B cell (primary cell): ENCODE data around the gene COG7. TPM values are rescaled to one million over a fixed set of nuclear protein-coding genes. Genes with fewer than 3 reads are reported as not detected.

Source experiments
- ATAC-seq: fragments of 200-7000 bp; cut with Tn5 transposase; one replicate; pipeline ENCODE4 v1.10.0; 2021; ENCODE audit warnings: low read depth, mild to moderate bottlenecking, moderate number of reproducible peaks, moderate library complexity
- CTCF ChIA-PET: fragments of 350-600 bp; sonication (Branson Sonifier 250); formaldehyde crosslinking; loops from one replicate; lab custom pipeline; 2021; ENCODE audit warnings: antibody characterized with exemption, inconsistent platforms; lab: Charles Lee
- POLR2A ChIA-PET: fragments of 350-600 bp; sonication (Branson Sonifier 250); formaldehyde crosslinking; loops from one replicate; lab custom pipeline; 2021; ENCODE audit warnings: antibody characterized with exemption; lab: Charles Lee
- DNase-seq: peaks from one replicate; pipeline ENCODE4 v3.0.0; 2013
- H2AFZ ChIP-seq: 2 replicates; pipeline ENCODE4 v1.6.1; 2012; ENCODE audit warnings: mild to moderate bottlenecking, low read depth, low read length; ENCODE audit not compliant: insufficient read depth, poor library complexity, severe bottlenecking
- H3K27ac ChIP-seq, 2 donors: 1 replicate in 1 of 2; 2 replicates in 1 of 2; pipeline ENCODE4 v1.5.1; 2012 to 2013; ENCODE audit warnings: low read length in 2 of 2, mild to moderate bottlenecking in 2 of 2, moderate library complexity in 1 of 2
- H3K27me3 ChIP-seq, 4 experiments: fragments of 200-600 bp in 1 of 4; sonication (generic) in 1 of 4; replicated peaks in 1 of 4; 1 replicate in 2 of 4; 2 replicates in 2 of 4; pipeline versions ENCODE4 v1.6.1 to v1.7.0; 2013 to 2016; ENCODE audit warnings: low read length in 3 of 4, mild to moderate bottlenecking in 2 of 4, mixed read lengths in 1 of 4, moderate library complexity in 1 of 4; ENCODE audit not compliant: insufficient read depth in 4 of 4, control insufficient read depth in 3 of 4; ENCODE audit errors: control extremely low read depth in 1 of 4
- H3K36me3 ChIP-seq, 2 experiments: replicated peaks in 1 of 2; 1 replicate in 1 of 2; 2 replicates in 1 of 2; pipeline versions ENCODE4 v1.6.1 to v1.7.1; 2013; ENCODE audit warnings: low read length in 1 of 2; ENCODE audit not compliant: insufficient read depth in 2 of 2, control insufficient read depth in 1 of 2; ENCODE audit errors: control extremely low read depth in 1 of 2, extremely low read depth in 1 of 2
- H3K4me1 ChIP-seq, 2 donors: fragments of 200-600 bp in 1 of 2; sonication (generic) in 1 of 2; 1 replicate in 1 of 2; 2 replicates in 1 of 2; pipeline versions ENCODE4 v1.5.1 to v1.6.1; 2013 to 2017; ENCODE audit warnings: low read length in 2 of 2; ENCODE audit not compliant: control insufficient read depth in 2 of 2, insufficient read depth in 2 of 2
- H3K4me2 ChIP-seq: replicated peaks from 2 replicates; pipeline ENCODE3; 2012; ENCODE audit warnings: mild to moderate bottlenecking, low read depth, low read length; ENCODE audit not compliant: poor library complexity, severe bottlenecking
- H3K4me3 ChIP-seq, 5 experiments: fragments of 200-600 bp in 1 of 5; sonication (generic) in 1 of 5; 1 replicate in 3 of 5; 2 replicates in 2 of 5; pipeline versions ENCODE4 v1.5.1 to v1.7.0; 2011 to 2016; ENCODE audit warnings: low read length in 4 of 5, mild to moderate bottlenecking in 4 of 5, low read depth in 2 of 5, control low read depth in 1 of 5, moderate library complexity in 1 of 5; ENCODE audit not compliant: insufficient read depth in 1 of 5; ENCODE audit errors: control extremely low read depth in 1 of 5, extremely low read depth in 1 of 5
- H3K79me2 ChIP-seq: fragments of 200-600 bp; sonication (generic); one replicate; pipeline ENCODE4 v1.6.0; 2016; ENCODE audit warnings: low read length; ENCODE audit not compliant: control insufficient read depth, insufficient read depth
- H3K9ac ChIP-seq: fragments of 200-600 bp; sonication (generic); 2 replicates; pipeline ENCODE4 v1.6.1; 2017; ENCODE audit warnings: mild to moderate bottlenecking, low read length, moderate library complexity
- H3K9me3 ChIP-seq, 3 donors: one replicate each; pipeline versions ENCODE4 v1.6.1 to v1.7.1; 2013; ENCODE audit warnings: low read length in 2 of 3; ENCODE audit not compliant: control insufficient read depth in 2 of 3, insufficient read depth in 1 of 3; ENCODE audit errors: control extremely low read depth in 1 of 3
- H4K20me1 ChIP-seq: 2 replicates; pipeline ENCODE4 v1.6.0; 2012; ENCODE audit warnings: mild to moderate bottlenecking, low read length; ENCODE audit not compliant: insufficient read depth, control insufficient read depth, poor library complexity, severe bottlenecking
- H3K27ac Mint-ChIP-seq: one replicate; pipeline ENCODE4 v1.8.0; 2021; ENCODE audit warnings: mixed read lengths
- H3K27me3 Mint-ChIP-seq: one replicate; pipeline ENCODE4 v1.8.0; 2021; ENCODE audit warnings: mixed read lengths
- H3K4me1 Mint-ChIP-seq: one replicate; pipeline ENCODE4 v1.8.0; 2021; ENCODE audit warnings: mixed read lengths
- H3K4me3 Mint-ChIP-seq: one replicate; pipeline ENCODE4 v1.8.0; 2021; ENCODE audit warnings: mixed read lengths
- H3K9me3 Mint-ChIP-seq: one replicate; pipeline ENCODE4 v1.8.0; 2022; ENCODE audit warnings: mixed read lengths; ENCODE audit not compliant: insufficient read depth
- EZH2 ChIP-seq: IDR thresholded peaks from 2 replicates; pipeline ENCODE4 v1.6.1; 2012; ENCODE audit warnings: borderline replicate concordance, low read depth, mild to moderate bottlenecking, moderate library complexity, low read length; ENCODE audit not compliant: insufficient read depth, poor library complexity, severe bottlenecking
- WGBS: methylation state at CpG from one replicate; pipeline ENCODE4 v1.1.5; 2013; ENCODE audit warnings: missing lambda C conversion rate; ENCODE audit not compliant: insufficient coverage; 5-methylcytosine and 5-hydroxymethylcytosine counted together
- intact Hi-C: fragments of 100-400 bp; cut with micrococcal nuclease; formaldehyde crosslinking; loops from one replicate; pipeline ENCODE4 v1.10.0; 2022
- polyA plus RNA-seq: library from polyadenylated mRNA; depleted of rRNA; stranded (reverse); fragments of >200 nt; gene quantifications from 2 replicates; pipeline ENCODE4 v1.2.3, GENCODE V29; 2012
- total RNA-seq, 2 donors: library from RNA; stranded (reverse); fragments of 120-200 nt in 1 of 2; gene quantifications; 1 replicate in 1 of 2; 2 replicates in 1 of 2; pipeline versions ENCODE4 v1.2.3 to v1.2.4, GENCODE V29; 2013 to 2022
- TF ChIP-seq, protein P1 (sequence below): fragments of 200-600 bp; IDR thresholded peaks from one replicate; pipeline ENCODE4 v1.8.0; 2022; ENCODE audit warnings: antibody characterized with exemption, mild to moderate bottlenecking

COG7 gene
- total and polyA plus RNA-seq, 2 donors (not counting 1 experiment from before 2014, with no cell fraction given) = 21.3 to 37.8 TPM

DNA sequence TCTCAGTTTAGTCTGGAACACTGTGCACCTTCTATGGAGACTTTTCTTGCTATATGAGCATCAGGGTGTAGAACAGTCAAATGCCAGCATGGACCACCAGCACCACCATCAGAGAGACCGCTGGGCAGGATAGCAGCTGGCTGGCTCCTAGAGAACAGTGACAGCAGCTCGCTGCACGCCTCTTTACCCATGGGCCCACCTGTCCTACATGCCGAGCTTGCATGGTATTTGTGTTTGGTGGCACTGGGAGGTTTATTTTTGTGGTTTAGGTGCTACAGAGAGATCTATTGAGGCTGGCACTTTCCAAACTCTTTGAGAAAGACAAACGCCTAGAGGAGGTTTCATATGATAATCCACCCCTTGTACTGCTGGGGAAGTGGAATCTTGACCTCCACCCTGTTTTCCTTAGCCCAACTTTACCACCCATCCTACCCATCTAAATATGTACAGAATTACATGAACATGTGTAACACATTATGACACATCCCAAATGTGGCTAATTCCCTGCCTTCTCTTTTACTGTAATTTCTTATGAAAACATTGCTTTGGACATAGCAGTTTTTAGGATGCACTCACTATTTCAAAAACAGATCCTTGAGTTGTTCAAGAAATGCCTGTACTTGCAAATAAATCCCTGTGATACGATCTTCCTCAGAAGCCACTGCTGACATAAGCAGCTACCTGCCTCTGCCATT is 46.3 kb downstream of the COG7 start:
- H3K9me3 ChIP-seq = no peaks in the 10 kb centered on the region
- intact Hi-C loops = no loop called here
- Mint-ChIP-seq H3K27me3 (no peaks in the 10 kb centered on the region), H3K9me3 (no peaks in the 10 kb centered on the region), H3K4me1 (no peaks in the 10 kb centered on the region), H3K4me3 (no peak overlapping the region), H3K27ac (no peak overlapping the region)
- TF ChIP-seq, protein P1, sequence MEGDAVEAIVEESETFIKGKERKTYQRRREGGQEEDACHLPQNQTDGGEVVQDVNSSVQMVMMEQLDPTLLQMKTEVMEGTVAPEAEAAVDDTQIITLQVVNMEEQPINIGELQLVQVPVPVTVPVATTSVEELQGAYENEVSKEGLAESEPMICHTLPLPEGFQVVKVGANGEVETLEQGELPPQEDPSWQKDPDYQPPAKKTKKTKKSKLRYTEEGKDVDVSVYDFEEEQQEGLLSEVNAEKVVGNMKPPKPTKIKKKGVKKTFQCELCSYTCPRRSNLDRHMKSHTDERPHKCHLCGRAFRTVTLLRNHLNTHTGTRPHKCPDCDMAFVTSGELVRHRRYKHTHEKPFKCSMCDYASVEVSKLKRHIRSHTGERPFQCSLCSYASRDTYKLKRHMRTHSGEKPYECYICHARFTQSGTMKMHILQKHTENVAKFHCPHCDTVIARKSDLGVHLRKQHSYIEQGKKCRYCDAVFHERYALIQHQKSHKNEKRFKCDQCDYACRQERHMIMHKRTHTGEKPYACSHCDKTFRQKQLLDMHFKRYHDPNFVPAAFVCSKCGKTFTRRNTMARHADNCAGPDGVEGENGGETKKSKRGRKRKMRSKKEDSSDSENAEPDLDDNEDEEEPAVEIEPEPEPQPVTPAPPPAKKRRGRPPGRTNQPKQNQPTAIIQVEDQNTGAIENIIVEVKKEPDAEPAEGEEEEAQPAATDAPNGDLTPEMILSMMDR = no peak
- TF ChIP-seq EZH2 = no peak
- no peak for ATAC-seq
- WGBS = 97% methylated on average over 5 of the region's 6 CpGs
- no peak overlapping the region for H3K4me3 ChIP-seq
- H3K9ac ChIP-seq = no peak overlapping the region
- peaks cover 11 to 59% of the 10 kb centered on the region in 2 experiments for H3K36me3 ChIP-seq
- H2AFZ ChIP-seq = no peak overlapping the region
- ChIA-PET CTCF (interaction anchor here (2.1 kb wide), 1 partner anchor 29 kb away, joined by 4 read pairs; no protein-coding TSS in a partner anchor), POLR2A (no interaction called here)
- H3K27me3 ChIP-seq = no peaks in the 10 kb centered on the region
- H3K4me1 ChIP-seq = no peaks in the 10 kb centered on the region
- H4K20me1 ChIP-seq = no peaks in the 10 kb centered on the region
- no peak overlapping the region for H3K27ac ChIP-seq
- H3K79me2 ChIP-seq = no peaks in the 10 kb centered on the region
- no peak for DNase-seq
- H3K4me2 ChIP-seq = no peak overlapping the region

DNA sequence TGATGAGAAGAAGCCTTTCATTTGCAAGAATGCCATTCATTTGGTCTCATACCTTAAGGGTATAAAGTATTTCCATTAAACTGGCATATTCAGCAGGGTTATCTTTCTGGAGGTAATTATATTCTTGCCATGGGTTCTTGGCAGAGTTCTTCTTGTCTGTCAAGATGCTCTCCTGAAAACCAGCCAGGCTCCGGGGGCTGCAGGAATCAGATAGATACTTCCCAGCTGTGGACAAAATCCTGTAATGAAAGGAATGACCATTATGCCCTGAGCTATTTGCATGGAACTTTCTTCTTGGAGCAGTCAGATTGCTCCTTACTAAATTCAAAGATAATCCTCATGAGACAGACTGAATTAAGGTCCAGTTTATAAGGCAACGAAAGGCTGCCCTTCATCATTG is 47.0 kb downstream of the COG7 start:
- Histone ChIP-seq H3K9me3 (no peaks in the 10 kb centered on the region), H3K4me1 (no peaks in the 10 kb centered on the region), H4K20me1 (no peaks in the 10 kb centered on the region), H2AFZ (no peak overlapping the region), H3K4me3 (no peak overlapping the region), H3K27ac (no peak overlapping the region), H3K79me2 (no peaks in the 10 kb centered on the region), H3K27me3 (no peaks in the 10 kb centered on the region), H3K9ac (no peak overlapping the region), H3K4me2 (no peak overlapping the region), H3K36me3 (peaks cover 11 to 59% of the 10 kb centered on the region in 2 experiments)
- intact Hi-C loops = no loop called here
- Mint-ChIP-seq H3K4me3 (no peak overlapping the region), H3K4me1 (no peaks in the 10 kb centered on the region), H3K27ac (no peak overlapping the region), H3K9me3 (no peaks in the 10 kb centered on the region), H3K27me3 (no peaks in the 10 kb centered on the region)
- TF ChIP-seq EZH2 = no peak
- TF ChIP-seq, protein P1 = no peak
- DNase-seq = no peak
- no peak for ATAC-seq
- 100% methylated on average over 1 of the region's 2 CpGs for WGBS
- ChIA-PET POLR2A (no interaction called here), CTCF (interaction anchor here (2.1 kb wide), 1 partner anchor 30 kb away, joined by 4 read pairs; no protein-coding TSS in a partner anchor)
